Stomach (tissue), 9 donors: ENCODE results near the gene SCYL3. TPM values are rescaled to one million over a fixed set of nuclear protein-coding genes. Genes with fewer than 3 reads are reported as not detected.

Experiments
- DNase-seq, 2 donors: peaks; one replicate each; pipeline versions ENCODE4 v3.0.0 to v3.0.0-alpha.2; 2013 to 2019
- H3K27ac ChIP-seq, 5 donors: fragments of 200-600 bp in 4 of 5; sonication (generic) in 4 of 5; one replicate each; pipeline ENCODE4 v1.5.1; 2013 to 2019; ENCODE audit warnings: mild to moderate bottlenecking in 1 of 5, moderate library complexity in 1 of 5
- H3K27me3 ChIP-seq, 3 donors: fragments of 200-600 bp; sonication (generic); one replicate each; pipeline ENCODE4 v1.5.1; 2017 to 2019; ENCODE audit warnings: mixed run types in 1 of 3
- H3K36me3 ChIP-seq, 4 donors: fragments of 200-600 bp; sonication (generic); 1 replicate in 3 of 4; 2 replicates in 1 of 4; pipeline ENCODE4 v1.5.1; 2016 to 2019
- H3K4me1 ChIP-seq, 4 donors: fragments of 200-600 bp; sonication (generic); one replicate each; pipeline ENCODE4 v1.5.1; 2016 to 2019
- H3K4me3 ChIP-seq, 4 donors: fragments of 200-600 bp; sonication (generic) in 3 of 4; one replicate each; pipeline ENCODE4 v1.5.1; 2016 to 2019; ENCODE audit warnings: mild to moderate bottlenecking in 1 of 4
- H3K9me3 ChIP-seq, 4 donors: fragments of 200-600 bp; sonication (generic); one replicate each; pipeline ENCODE4 v1.5.1; 2016 to 2019
- EP300 ChIP-seq: sonication (generic); formaldehyde crosslinking; IDR thresholded peaks from one replicate; pipeline ENCODE4 v1.6.1; 2017; ENCODE audit warnings: antibody characterized with exemption
- POLR2A ChIP-seq, 4 donors: fragments of 450-650 bp; IDR thresholded peaks; one replicate each; pipeline ENCODE4 v1.6.1; 2016; ENCODE audit warnings: antibody characterized with exemption in 4 of 4, control low read depth in 2 of 4, mild to moderate bottlenecking in 1 of 4, moderate library complexity in 1 of 4
- POLR2AphosphoS5 ChIP-seq, 3 donors: sonication (generic); formaldehyde crosslinking; IDR thresholded peaks; one replicate each; pipeline ENCODE4 v1.6.1; 2016; ENCODE audit warnings: antibody characterized with exemption in 3 of 3
- WGBS, 5 donors: extraction: QIAGEN DNeasy Blood & Tissue Kit in 3 of 5; methylation state at CpG; one replicate each; pipeline versions ENCODE4 v1.1.5 to v1.1.7; 2013 to 2018; 5-methylcytosine and 5-hydroxymethylcytosine counted together
- intact Hi-C: fragments of 100-400 bp; cut with DNase I; formaldehyde crosslinking; loops from one replicate; pipeline ENCODE4 v1.15.1; 2023; ENCODE audit warnings: low total_unique reads
- polyA plus RNA-seq, 3 donors: library from polyadenylated mRNA; stranded (reverse); fragments of 200-250 nt; gene quantifications; one replicate each; pipeline ENCODE4 v1.2.3, GENCODE V29; 2013
- total RNA-seq, 5 donors: library from RNA; depleted of rRNA; stranded (reverse); fragments of >200 nt; gene quantifications; one replicate each; pipeline versions ENCODE4 v1.1.0 to v1.2.3, GENCODE V29; 2014 to 2016
- TF ChIP-seq, protein P1 (sequence below), 7 experiments: fragments of 450-650 bp in 4 of 7; fragments of 200-600 bp in 3 of 7; sonication (generic) in 3 of 7; IDR thresholded peaks; one replicate each; pipeline ENCODE4 v1.5.1; 2016 to 2019; ENCODE audit warnings: antibody characterized with exemption in 7 of 7, control low read depth in 2 of 7, mild to moderate bottlenecking in 1 of 7
- donor health status: healthy with polysubstance abuse.
- donor health status: Bipolar disorder and iron deficiency.
- donor health status: healthy.

SCYL3 gene
- total and polyA plus RNA-seq, 8 donors: 2.3 to 17.1 (median 4.7) TPM

DNA sequence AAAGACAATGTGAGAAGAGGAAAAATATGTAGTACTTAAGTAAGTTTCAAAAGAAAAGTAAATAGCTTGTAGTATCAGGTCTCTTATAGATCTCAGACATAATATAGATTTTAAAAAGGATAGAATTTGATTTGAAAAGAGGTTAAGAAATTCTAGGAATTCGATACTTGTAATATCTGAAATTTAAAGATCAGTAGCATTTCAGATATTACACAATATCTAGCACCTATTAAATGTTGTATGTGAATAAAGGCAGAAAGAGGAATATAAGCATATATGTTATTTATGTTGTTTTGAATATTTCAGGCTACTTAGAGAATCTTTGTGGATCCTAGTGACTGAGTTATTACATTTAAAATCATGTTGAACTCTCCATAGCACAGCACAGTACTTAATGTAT lies 64.0 kb downstream of the SCYL3 start:
- WGBS, 5 donors: 91 to 100% (median 98%) methylated on average over 1 of the region's 1 CpG
- DNase-seq: no peak
- intact Hi-C loops: no loop called here

DNA sequence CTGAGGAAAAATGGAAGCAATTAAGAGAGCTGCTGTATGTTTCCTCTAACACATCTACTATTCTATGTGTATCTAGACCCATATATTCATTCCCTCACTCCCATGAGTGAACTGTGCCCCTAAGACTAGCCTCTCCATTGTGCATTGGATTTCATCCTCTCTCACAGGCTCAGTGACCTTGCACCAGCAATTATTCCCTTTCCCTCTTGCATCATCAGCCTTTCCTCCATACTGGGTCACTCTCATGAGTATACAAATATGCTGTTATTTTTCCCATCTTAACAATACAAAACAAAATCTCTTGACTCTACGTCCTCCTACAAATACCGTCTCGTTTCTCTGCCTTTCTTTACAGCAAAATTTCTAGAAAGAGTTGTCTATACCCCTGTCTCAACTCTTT lies 69.5 kb downstream of the SCYL3 start:
- TF ChIP-seq EP300 (no peak), POLR2A (IDR thresholded peaks at IDR 0.05) (no peak), POLR2AphosphoS5 (IDR thresholded peaks at IDR 0.05) (no peak)
- TF ChIP-seq, protein P1, sequence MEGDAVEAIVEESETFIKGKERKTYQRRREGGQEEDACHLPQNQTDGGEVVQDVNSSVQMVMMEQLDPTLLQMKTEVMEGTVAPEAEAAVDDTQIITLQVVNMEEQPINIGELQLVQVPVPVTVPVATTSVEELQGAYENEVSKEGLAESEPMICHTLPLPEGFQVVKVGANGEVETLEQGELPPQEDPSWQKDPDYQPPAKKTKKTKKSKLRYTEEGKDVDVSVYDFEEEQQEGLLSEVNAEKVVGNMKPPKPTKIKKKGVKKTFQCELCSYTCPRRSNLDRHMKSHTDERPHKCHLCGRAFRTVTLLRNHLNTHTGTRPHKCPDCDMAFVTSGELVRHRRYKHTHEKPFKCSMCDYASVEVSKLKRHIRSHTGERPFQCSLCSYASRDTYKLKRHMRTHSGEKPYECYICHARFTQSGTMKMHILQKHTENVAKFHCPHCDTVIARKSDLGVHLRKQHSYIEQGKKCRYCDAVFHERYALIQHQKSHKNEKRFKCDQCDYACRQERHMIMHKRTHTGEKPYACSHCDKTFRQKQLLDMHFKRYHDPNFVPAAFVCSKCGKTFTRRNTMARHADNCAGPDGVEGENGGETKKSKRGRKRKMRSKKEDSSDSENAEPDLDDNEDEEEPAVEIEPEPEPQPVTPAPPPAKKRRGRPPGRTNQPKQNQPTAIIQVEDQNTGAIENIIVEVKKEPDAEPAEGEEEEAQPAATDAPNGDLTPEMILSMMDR (IDR thresholded peaks at IDR 0.05): no peak
- H3K4me1 ChIP-seq: no peaks in the 10 kb centered on the region
- WGBS, 5 donors: 93 to 98% (median 97%) methylated on average over 3 of the region's 3 CpGs
- H3K9me3 ChIP-seq: no peaks in the 10 kb centered on the region
- no peak overlapping the region for H3K4me3 ChIP-seq
- no peak for DNase-seq
- no peaks in the 10 kb centered on the region for H3K27me3 ChIP-seq
- H3K27ac ChIP-seq: no peak overlapping the region
- intact Hi-C loops: no loop called here
- H3K36me3 ChIP-seq: peaks cover 7 to 77% (median 59%) of the 10 kb centered on the region in 4 donors

More for the DNA sequence above, 64.0 kb downstream of the SCYL3 start:
- Histone ChIP-seq H3K27me3 (no peaks in the 10 kb centered on the region), H3K9me3 (no peaks in the 10 kb centered on the region), H3K27ac (no peak overlapping the region), H3K4me1 (no peaks in the 10 kb centered on the region), H3K36me3 (peaks cover 4 to 82% (median 77%) of the 10 kb centered on the region in 4 donors), H3K4me3 (no peak overlapping the region)
- TF ChIP-seq, protein P1 (IDR thresholded peaks at IDR 0.05): no peak
- TF ChIP-seq EP300 (no peak), POLR2AphosphoS5 (IDR thresholded peaks at IDR 0.05) (no peak), POLR2A (IDR thresholded peaks at IDR 0.05) (no peak)

DNA sequence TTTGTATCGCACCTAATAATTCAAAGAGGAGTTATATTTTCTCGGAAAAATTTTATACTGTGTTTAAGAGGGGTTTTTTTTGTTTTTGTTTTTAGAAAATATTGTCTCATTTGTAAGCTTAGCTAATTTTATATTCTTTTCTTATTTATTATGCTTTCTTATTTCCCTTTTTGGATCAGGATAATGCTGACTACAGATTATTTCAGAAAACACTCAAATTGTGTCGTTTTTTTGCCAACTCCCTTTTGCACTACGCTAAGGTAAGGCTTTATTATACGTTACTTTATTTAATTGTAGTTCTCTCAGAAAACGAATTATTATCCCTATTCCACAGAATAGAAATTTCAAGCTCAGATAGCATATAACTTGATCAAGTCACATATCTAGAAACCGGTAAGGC lies 72.2 kb downstream of the SCYL3 start:
- 96 to 98% (median 97%) methylated on average over 7 of the region's 7 CpGs for WGBS, 5 donors
- no peak overlapping the region for H3K27ac ChIP-seq
- H3K36me3 ChIP-seq: peaks cover 7 to 53% (median 35%) of the 10 kb centered on the region in 4 donors
- H3K4me1 ChIP-seq: no peaks in the 10 kb centered on the region
- no peak overlapping the region for H3K4me3 ChIP-seq
- DNase-seq: no peak
- intact Hi-C loops: no loop called here
- TF ChIP-seq, protein P1 (IDR thresholded peaks at IDR 0.05): no peak
- no peak for TF ChIP-seq POLR2AphosphoS5 (IDR thresholded peaks at IDR 0.05)
- TF ChIP-seq POLR2A (IDR thresholded peaks at IDR 0.05): no peak
- TF ChIP-seq EP300: no peak
- no peaks in the 10 kb centered on the region for H3K27me3 ChIP-seq
- H3K9me3 ChIP-seq: no peaks in the 10 kb centered on the region

DNA sequence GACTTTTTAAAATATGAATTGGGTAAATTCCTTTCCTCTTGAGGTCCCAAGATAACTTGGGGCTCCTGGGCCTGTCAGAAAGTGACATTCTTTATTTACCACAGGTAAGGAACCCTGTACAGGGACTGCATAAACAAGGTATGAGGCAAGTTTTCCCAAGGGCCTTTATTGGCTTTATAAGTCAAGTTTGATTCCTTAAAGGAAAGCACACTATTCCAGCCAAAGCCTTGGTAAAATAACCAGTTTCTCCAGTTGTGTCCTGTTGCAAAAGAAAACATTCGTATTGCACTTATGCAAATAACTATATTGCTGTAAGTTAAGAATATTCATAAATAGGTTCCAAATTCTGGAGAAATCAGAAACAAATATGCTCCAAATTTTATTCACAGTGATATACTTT lies 77.1 kb downstream of the SCYL3 start:
- WGBS, 5 donors: 70 to 88% (median 84%) methylated on average over 1 of the region's 1 CpG

More for the DNA sequence above, 77.1 kb downstream of the SCYL3 start:
- no peak for DNase-seq
- H3K27ac ChIP-seq: no peak overlapping the region
- no peaks in the 10 kb centered on the region for H3K27me3 ChIP-seq
- no peaks in the 10 kb centered on the region for H3K9me3 ChIP-seq
- H3K36me3 ChIP-seq: peaks cover 0 to 22% (median 0%) of the 10 kb centered on the region in 4 donors
- no peak for TF ChIP-seq POLR2A (IDR thresholded peaks at IDR 0.05)
- TF ChIP-seq POLR2AphosphoS5 (IDR thresholded peaks at IDR 0.05): no peak
- no peak for TF ChIP-seq EP300
- TF ChIP-seq, protein P1 (IDR thresholded peaks at IDR 0.05): no peak
- no peak overlapping the region for H3K4me3 ChIP-seq
- intact Hi-C loops: no loop called here
- H3K4me1 ChIP-seq: no peaks in the 10 kb centered on the region
